MCF 10A (cell line): ENCODE data around the gene PDHX. TPM values are rescaled to one million over a fixed set of nuclear protein-coding genes. Genes with fewer than 3 reads are reported as not detected.

Source experiments
- BruUV-seq: library from RNA; stranded (reverse); fragments of 400-500 nt; replicated peaks from 2 replicates; lab custom pipeline; 2021; lab: Mats Ljungman, UMichigan
- CTCF ChIA-PET: fragments of 300-600 bp; sonication (Branson Sonifier 250); formaldehyde crosslinking; extraction: SDS; loops from one replicate; lab custom pipeline; 2021; ENCODE audit warnings: antibody characterized with exemption, inconsistent platforms; lab: Yijun Ruan, JAX
- POLR2A ChIA-PET: fragments of 300-600, 350-650 bp; sonication (Branson Sonifier 250); formaldehyde crosslinking; extraction: SDS; loops from one replicate; lab custom pipeline; 2020; ENCODE audit warnings: antibody characterized with exemption, inconsistent platforms; lab: Yijun Ruan, JAX
- DNase-seq: peaks from one replicate; pipeline ENCODE4 v3.0.0-alpha.2; 2018; ENCODE audit not compliant: unreplicated experiment
- H3K27ac Mint-ChIP-seq: one replicate; pipeline ENCODE4 v1.8.0; 2022; ENCODE audit warnings: mild to moderate bottlenecking, low read depth, mixed read lengths; ENCODE audit not compliant: unreplicated experiment
- H3K27me3 Mint-ChIP-seq: one replicate; pipeline ENCODE4 v1.8.0; 2022; ENCODE audit warnings: mixed read lengths; ENCODE audit not compliant: insufficient read depth, unreplicated experiment
- H3K36me3 Mint-ChIP-seq: one replicate; pipeline ENCODE4 v1.8.0; 2022; ENCODE audit warnings: mild to moderate bottlenecking, moderate library complexity, mixed read lengths; ENCODE audit not compliant: insufficient read depth, unreplicated experiment
- H3K4me1 Mint-ChIP-seq: one replicate; pipeline ENCODE4 v1.8.0; 2022; ENCODE audit warnings: mixed read lengths; ENCODE audit not compliant: insufficient read depth, unreplicated experiment
- H3K4me3 Mint-ChIP-seq: one replicate; pipeline ENCODE4 v1.8.0; 2022; ENCODE audit warnings: mild to moderate bottlenecking, moderate library complexity, mixed read lengths; ENCODE audit not compliant: unreplicated experiment
- H3K9me3 Mint-ChIP-seq: one replicate; pipeline ENCODE4 v1.8.0; 2022; ENCODE audit warnings: mixed read lengths; ENCODE audit not compliant: unreplicated experiment
- CTCF ChIP-seq: fragments of 200-600 bp; IDR thresholded peaks from one replicate; pipeline ENCODE4 v1.8.0; 2022; ENCODE audit warnings: antibody characterized with exemption, mild to moderate bottlenecking; ENCODE audit not compliant: unreplicated experiment
- intact Hi-C: fragments of 100-400 bp; cut with micrococcal nuclease; formaldehyde crosslinking; loops from 2 replicates; pipeline ENCODE4 v1.14.1; 2022
- total RNA-seq: library from RNA; stranded (reverse); gene quantifications from 2 replicates; pipeline ENCODE4 v1.2.3, GENCODE V29; 2022

Gene PDHX
- total RNA-seq, 1 experiment from 2014 or later, result 35.9 TPM

DNA sequence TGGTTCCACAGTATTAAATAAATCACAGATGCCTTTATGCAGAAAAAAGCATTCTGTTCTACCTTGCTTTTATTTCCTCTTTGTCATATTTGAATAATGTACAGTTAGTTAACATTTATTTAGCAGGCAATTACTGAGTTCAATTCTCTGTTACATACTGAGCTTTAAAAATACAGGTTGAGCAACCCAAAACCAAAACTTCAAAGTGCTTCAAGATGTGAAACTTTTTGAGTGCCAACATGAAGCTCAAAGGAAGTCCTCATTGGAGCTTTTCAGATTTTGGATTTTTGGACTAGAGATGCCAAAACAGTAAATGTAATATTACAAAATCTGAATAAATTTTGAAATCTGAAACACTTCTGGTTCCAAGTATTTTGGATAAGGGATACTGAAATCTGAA is 54.1 kb downstream of the PDHX start:
- H3K27ac Mint-ChIP-seq, result no peak overlapping the region
- H3K36me3 Mint-ChIP-seq, result peaks cover 62% of the 10 kb centered on the region
- H3K9me3 Mint-ChIP-seq, result no peaks in the 10 kb centered on the region
- no peak for DNase-seq
- no peak overlapping the region for H3K4me3 Mint-ChIP-seq
- no peak for TF ChIP-seq CTCF
- peaks cover 4% of the 10 kb centered on the region for H3K4me1 Mint-ChIP-seq
- H3K27me3 Mint-ChIP-seq, result no peaks in the 10 kb centered on the region
- BruUV-seq, result no TSS peak
- intact Hi-C loops, result no loop called here
- POLR2A ChIA-PET, result interaction anchor here (0.6 to 1.4 kb wide), 5 partner anchors 9 to 268 kb away, joined by 3 to 5 read pairs (median 4); no protein-coding TSS in a partner anchor
- CTCF ChIA-PET, result interaction anchor here (0.5 to 0.7 kb wide), 2 partner anchors 61 to 466 kb away, joined by 3 read pairs; no protein-coding TSS in a partner anchor

GRCh38 chr11:34971928-34972327 is 55.5 kb downstream of the PDHX start:
- Mint-ChIP-seq H3K4me1 (peaks cover 18% of the 10 kb centered on the region), H3K4me3 (no peak overlapping the region), H3K27ac (no peak overlapping the region), H3K36me3 (peaks cover 63% of the 10 kb centered on the region), H3K27me3 (no peaks in the 10 kb centered on the region), H3K9me3 (no peaks in the 10 kb centered on the region)
- TF ChIP-seq CTCF, result no peak
- intact Hi-C loops, result no loop called here
- ChIA-PET POLR2A (no interaction called here), CTCF (interaction anchor here (0.7 kb wide), 1 partner anchor 8 kb away, joined by 3 read pairs; no protein-coding TSS in a partner anchor)
- DNase-seq, result no peak
- no TSS peak for BruUV-seq

DNA sequence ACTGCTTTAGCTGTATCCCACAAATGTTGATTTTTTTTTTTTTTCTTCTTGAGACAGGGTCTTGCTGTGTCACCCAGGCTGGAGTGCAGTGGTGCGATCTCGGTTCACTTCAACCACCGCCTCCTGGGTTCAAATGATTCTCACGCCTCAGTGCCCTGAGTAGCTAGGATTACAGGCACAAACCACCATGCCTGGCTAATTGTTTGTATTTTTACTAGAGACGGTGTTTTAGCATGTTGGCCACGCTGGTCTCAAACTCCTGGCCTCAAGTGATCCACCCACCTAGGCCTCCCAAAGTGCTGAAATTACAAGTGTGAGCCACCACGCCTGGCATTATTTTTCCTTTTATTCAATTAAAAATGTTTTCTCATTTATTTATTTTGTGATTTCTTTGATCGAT is 55.9 kb downstream of the PDHX start:
- H3K27ac Mint-ChIP-seq, result no peak overlapping the region
- H3K27me3 Mint-ChIP-seq, result no peaks in the 10 kb centered on the region
- no TSS peak for BruUV-seq
- H3K36me3 Mint-ChIP-seq, result peaks cover 59% of the 10 kb centered on the region
- no peaks in the 10 kb centered on the region for H3K9me3 Mint-ChIP-seq
- no peak for DNase-seq
- no peak overlapping the region for H3K4me3 Mint-ChIP-seq
- no peak for TF ChIP-seq CTCF
- intact Hi-C loops, result no loop called here
- POLR2A ChIA-PET, result no interaction called here
- CTCF ChIA-PET, result interaction anchor here (0.7 to 1.0 kb wide), 2 partner anchors 8 to 170 kb away, joined by 3 read pairs; no protein-coding TSS in a partner anchor
- H3K4me1 Mint-ChIP-seq, result peaks cover 22% of the 10 kb centered on the region

GRCh38 chr11:34972892-34973291 is 56.5 kb downstream of the PDHX start:
- no TSS peak for BruUV-seq
- CTCF ChIA-PET, result interaction anchor here (1.0 kb wide), 1 partner anchor 170 kb away, joined by 3 read pairs; no protein-coding TSS in a partner anchor
- H3K4me1 Mint-ChIP-seq, result peaks cover 27% of the 10 kb centered on the region
- intact Hi-C loops, result no loop called here
- no peaks in the 10 kb centered on the region for H3K9me3 Mint-ChIP-seq
- DNase-seq, result no peak
- H3K27me3 Mint-ChIP-seq, result no peaks in the 10 kb centered on the region
- H3K36me3 Mint-ChIP-seq, result peaks cover 53% of the 10 kb centered on the region
- H3K27ac Mint-ChIP-seq, result no peak overlapping the region
- POLR2A ChIA-PET, result no interaction called here
- H3K4me3 Mint-ChIP-seq, result no peak overlapping the region
- TF ChIP-seq CTCF, result no peak
